ENCODE results near the gene TRO. TPM values are rescaled to one million over a fixed set of nuclear protein-coding genes. Genes with fewer than 3 reads are reported as not detected.

The TRO gene
- total RNA-seq, 2 experiments from 2014 or later: 1.4 to 1.5 TPM

- Mint-ChIP-seq H3K27ac (no peak overlapping the region), H3K4me3 (no peak overlapping the region)
- POLR2A ChIA-PET: no interaction called here
Observed at GRCh38 chrX:54934058-54934457, 13.4 kb downstream of the TRO start.

GRCh38 chrX:54934890-54935289 lies 14.3 kb downstream of the TRO start:
- H3K4me1 Mint-ChIP-seq: no peaks in the 10 kb centered on the region
- no peaks in the 10 kb centered on the region for H3K36me3 Mint-ChIP-seq (ENCODE audit: low read depth)
- H3K27ac Mint-ChIP-seq: no peak overlapping the region
- POLR2A ChIA-PET: no interaction called here
- H3K9me3 Mint-ChIP-seq: no peaks in the 10 kb centered on the region
- no peak for DNase-seq
- H3K4me3 Mint-ChIP-seq: no peak overlapping the region
- CTCF ChIA-PET: no interaction called here
- no peaks in the 10 kb centered on the region for H3K27me3 Mint-ChIP-seq

More at GRCh38 chrX:54934058-54934457, 13.4 kb downstream of the TRO start:
- CTCF ChIA-PET: no interaction called here
- no peak for DNase-seq
- H3K4me1 Mint-ChIP-seq: no peaks in the 10 kb centered on the region
- no peaks in the 10 kb centered on the region for H3K27me3 Mint-ChIP-seq
- H3K9me3 Mint-ChIP-seq: no peaks in the 10 kb centered on the region
- H3K36me3 Mint-ChIP-seq (ENCODE audit: low read depth): no peaks in the 10 kb centered on the region

GRCh38 chrX:54935306-54935705 lies 14.7 kb downstream of the TRO start:
- no peak for DNase-seq
- no peaks in the 10 kb centered on the region for H3K9me3 Mint-ChIP-seq
- no peaks in the 10 kb centered on the region for H3K27me3 Mint-ChIP-seq
- H3K4me3 Mint-ChIP-seq: no peak overlapping the region
- ChIA-PET CTCF (no interaction called here), POLR2A (no interaction called here)
- H3K36me3 Mint-ChIP-seq (ENCODE audit: low read depth): no peaks in the 10 kb centered on the region
- H3K4me1 Mint-ChIP-seq: no peaks in the 10 kb centered on the region
- no peak overlapping the region for H3K27ac Mint-ChIP-seq

GRCh38 chrX:54937416-54937815 lies 16.8 kb downstream of the TRO start:
- H3K4me3 Mint-ChIP-seq: no peak overlapping the region
- no peak for DNase-seq
- H3K27ac Mint-ChIP-seq: no peak overlapping the region
- H3K27me3 Mint-ChIP-seq: no peaks in the 10 kb centered on the region
- H3K36me3 Mint-ChIP-seq (ENCODE audit: low read depth): no peaks in the 10 kb centered on the region
- CTCF ChIA-PET: no interaction called here
- POLR2A ChIA-PET: no interaction called here
- H3K4me1 Mint-ChIP-seq: no peaks in the 10 kb centered on the region
- no peaks in the 10 kb centered on the region for H3K9me3 Mint-ChIP-seq

GRCh38 chrX:54944816-54945215 lies 24.2 kb downstream of the TRO start:
- ChIA-PET CTCF (no interaction called here), POLR2A (no interaction called here)
- no peaks in the 10 kb centered on the region for H3K27me3 Mint-ChIP-seq
- H3K36me3 Mint-ChIP-seq (ENCODE audit: low read depth): no peaks in the 10 kb centered on the region
- DNase-seq: no peak
- no peaks in the 10 kb centered on the region for H3K4me1 Mint-ChIP-seq
- no peaks in the 10 kb centered on the region for H3K9me3 Mint-ChIP-seq
- H3K27ac Mint-ChIP-seq: no peak overlapping the region
- no peak overlapping the region for H3K4me3 Mint-ChIP-seq

GRCh38 chrX:54945224-54945623 lies 24.6 kb downstream of the TRO start:
- Mint-ChIP-seq H3K36me3 (ENCODE audit: low read depth) (no peaks in the 10 kb centered on the region), H3K27me3 (no peaks in the 10 kb centered on the region), H3K4me3 (no peak overlapping the region), H3K9me3 (no peaks in the 10 kb centered on the region), H3K27ac (no peak overlapping the region), H3K4me1 (no peaks in the 10 kb centered on the region)
- no peak for DNase-seq
- ChIA-PET POLR2A (no interaction called here), CTCF (no interaction called here)

- Mint-ChIP-seq H3K27ac (no peak overlapping the region), H3K4me3 (no peak overlapping the region)
- POLR2A ChIA-PET: no interaction called here
Observed at GRCh38 chrX:54950730-54951375, 30.2 kb downstream of the TRO start.

GRCh38 chrX:54961750-54962149 lies 41.1 kb downstream of the TRO start:
- no peaks in the 10 kb centered on the region for H3K36me3 Mint-ChIP-seq (ENCODE audit: low read depth)
- no peak for DNase-seq
- peaks cover 6% of the 10 kb centered on the region for H3K4me1 Mint-ChIP-seq
- H3K4me3 Mint-ChIP-seq: no peak overlapping the region
- H3K9me3 Mint-ChIP-seq: no peaks in the 10 kb centered on the region
- no peak overlapping the region for H3K27ac Mint-ChIP-seq
- peaks cover 5% of the 10 kb centered on the region for H3K27me3 Mint-ChIP-seq
- ChIA-PET POLR2A (no interaction called here), CTCF (no interaction called here)

More at GRCh38 chrX:54950730-54951375, 30.2 kb downstream of the TRO start:
- Mint-ChIP-seq H3K36me3 (ENCODE audit: low read depth) (no peaks in the 10 kb centered on the region), H3K9me3 (no peaks in the 10 kb centered on the region), H3K27me3 (no peaks in the 10 kb centered on the region), H3K4me1 (no peaks in the 10 kb centered on the region)
- no peak for DNase-seq
- CTCF ChIA-PET: interaction anchor here (0.9 kb wide), 1 partner anchor 60 kb away, joined by 3 read pairs; no protein-coding TSS in a partner anchor

GRCh38 chrX:54964766-54965497 lies 44.3 kb downstream of the TRO start:
- CTCF ChIA-PET: no interaction called here
- POLR2A ChIA-PET: no interaction called here
- DNase-seq: no peak
- no peak overlapping the region for H3K27ac Mint-ChIP-seq
- no peaks in the 10 kb centered on the region for H3K36me3 Mint-ChIP-seq (ENCODE audit: low read depth)
- H3K27me3 Mint-ChIP-seq: peaks cover 5% of the 10 kb centered on the region
- H3K4me1 Mint-ChIP-seq: peaks cover 6% of the 10 kb centered on the region
- no peak overlapping the region for H3K4me3 Mint-ChIP-seq
- H3K9me3 Mint-ChIP-seq: no peaks in the 10 kb centered on the region

- H3K4me3 Mint-ChIP-seq: no peak overlapping the region
- no peaks in the 10 kb centered on the region for H3K27me3 Mint-ChIP-seq
- no peaks in the 10 kb centered on the region for H3K9me3 Mint-ChIP-seq
- ChIA-PET CTCF (no interaction called here), POLR2A (no interaction called here)
- H3K4me1 Mint-ChIP-seq: no peaks in the 10 kb centered on the region
- no peak overlapping the region for H3K27ac Mint-ChIP-seq
- no peak for DNase-seq
- no peaks in the 10 kb centered on the region for H3K36me3 Mint-ChIP-seq (ENCODE audit: low read depth)
Observed at GRCh38 chrX:54977387-54977786, 56.8 kb downstream of the TRO start.

- no peaks in the 10 kb centered on the region for H3K36me3 Mint-ChIP-seq (ENCODE audit: low read depth)
- no peaks in the 10 kb centered on the region for H3K4me1 Mint-ChIP-seq
- no peaks in the 10 kb centered on the region for H3K9me3 Mint-ChIP-seq
- no peak for DNase-seq
- no peak overlapping the region for H3K4me3 Mint-ChIP-seq
- no peak overlapping the region for H3K27ac Mint-ChIP-seq
- CTCF ChIA-PET: no interaction called here
- no peaks in the 10 kb centered on the region for H3K27me3 Mint-ChIP-seq
- POLR2A ChIA-PET: no interaction called here
Observed at GRCh38 chrX:54978448-54978847, 57.8 kb downstream of the TRO start.

- ChIA-PET POLR2A (no interaction called here), CTCF (no interaction called here)
- DNase-seq: no peak
- Mint-ChIP-seq H3K9me3 (no peaks in the 10 kb centered on the region), H3K4me3 (no peak overlapping the region), H3K27me3 (no peaks in the 10 kb centered on the region), H3K36me3 (ENCODE audit: low read depth) (no peaks in the 10 kb centered on the region), H3K27ac (no peak overlapping the region), H3K4me1 (no peaks in the 10 kb centered on the region)
Observed at GRCh38 chrX:54979432-54979831, 58.8 kb downstream of the TRO start.

- DNase-seq: no peak
- Mint-ChIP-seq H3K36me3 (ENCODE audit: low read depth) (no peaks in the 10 kb centered on the region), H3K4me1 (no peaks in the 10 kb centered on the region), H3K27ac (no peak overlapping the region), H3K9me3 (no peaks in the 10 kb centered on the region), H3K27me3 (no peaks in the 10 kb centered on the region), H3K4me3 (no peak overlapping the region)
- ChIA-PET POLR2A (no interaction called here), CTCF (no interaction called here)
Observed at GRCh38 chrX:54980334-54980733, 59.7 kb downstream of the TRO start.

Data from activated CD4-positive, alpha-beta memory T cell treated with anti-CD3 and anti-CD28 coated beads, Interleukin-2, amount 10 ng/mL, durations not matched to agents 7 days and 5 days (primary cell).